ENCODE measurements around the gene PCDHB16.

The PCDHB16 gene

DNA sequence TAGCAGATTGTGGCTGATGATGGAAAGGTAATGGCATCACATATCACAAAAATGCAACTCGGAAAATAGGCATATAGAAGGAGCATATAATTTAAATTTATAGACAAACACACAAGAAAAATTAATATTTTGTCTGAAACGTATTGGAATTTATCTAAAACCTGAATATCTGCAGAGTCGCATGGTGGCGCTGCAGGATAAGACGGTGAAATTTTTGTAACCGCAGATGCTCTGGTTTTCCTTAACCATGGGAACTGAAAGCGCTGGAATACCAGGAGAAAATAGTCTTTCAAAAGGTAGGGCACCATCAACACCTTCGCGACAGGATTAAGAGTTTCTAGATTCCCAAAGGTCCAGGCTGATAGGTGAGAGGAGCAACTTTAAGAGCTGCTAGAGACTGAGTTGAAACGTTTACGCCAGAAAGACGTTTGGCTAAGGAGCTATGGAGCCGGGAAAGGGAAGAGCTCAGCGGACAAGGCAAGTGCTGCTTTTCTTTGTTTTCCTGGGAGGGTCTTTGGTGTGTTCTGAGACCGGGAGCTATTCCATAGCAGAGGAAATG lies 52.0 kb downstream of the PCDHB16 start:
- peak; percentile 45 for DNase-seq
